AG20443 (cell line): Measurements from ENCODE around the gene RMI1.
"Not testable (repeated sequence)": the region's sequence is repeated elsewhere in the genome, so short reads cannot be mapped to it uniquely, and the experiment has no call there.

Source experiments
- DNase-seq: peaks from one replicate; pipeline ENCODE4 v3.0.0; 2012; ENCODE audit warnings: low spot score, mixed read lengths

Gene RMI1

GRCh38 chr9:83980395-83981125 is at the start of gene RMI1:
Gene RMI1 (plus strand): TSS chr9:83980805. CDS start chr9:84000987, 20,182 bp downstream.
- DNase-seq: peak; percentile 96

GRCh38 chr9:83930881-83931280 is 49.7 kb upstream of the RMI1 start:
- DNase-seq: no peak

DNA sequence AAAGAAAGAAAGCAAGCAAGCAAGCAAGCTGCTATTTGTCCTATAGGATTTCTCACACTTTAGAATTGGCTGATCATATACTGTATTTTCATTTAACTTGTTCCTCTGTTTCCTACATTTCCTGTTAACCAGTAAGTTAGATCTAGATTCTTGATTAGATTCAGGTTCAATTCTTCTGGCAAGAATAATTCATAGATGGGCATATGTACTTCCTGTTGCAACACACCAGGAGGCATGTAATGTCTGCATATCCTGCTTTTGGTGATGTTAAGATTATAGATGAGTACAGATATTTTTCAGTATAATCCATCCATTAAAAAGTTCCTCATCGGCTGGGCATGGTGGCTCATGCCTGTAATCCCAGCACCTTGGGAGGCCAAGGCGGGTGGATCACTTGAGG is 48.6 kb upstream of the RMI1 start:
- no peak for DNase-seq

DNA sequence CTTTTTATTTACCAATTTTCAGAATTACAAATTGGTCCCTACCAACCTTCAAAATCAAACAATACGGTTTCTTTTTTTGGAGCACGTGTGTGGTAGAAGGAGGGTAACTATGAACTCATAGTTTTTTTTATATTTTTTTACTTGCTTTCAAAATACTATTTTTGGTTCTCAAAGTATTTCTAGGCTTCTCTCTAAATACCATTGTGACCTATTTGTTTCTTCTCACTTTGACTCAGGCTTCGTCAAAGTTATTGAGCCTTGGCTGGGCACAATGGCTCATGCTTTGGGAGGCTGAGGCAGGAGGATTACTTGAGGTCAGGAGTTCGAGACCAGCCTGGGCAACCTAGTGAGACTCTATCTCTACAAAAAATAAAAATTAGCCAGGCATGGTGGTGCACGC is 47.8 kb upstream of the RMI1 start:
- DNase-seq: no peak

GRCh38 chr9:83933790-83934189 is 46.8 kb upstream of the RMI1 start:
- no peak for DNase-seq

- DNase-seq: peak; percentile 39
These were observed 45.9 kb upstream of the RMI1 start for GRCh38 chr9:83934569-83935275.

GRCh38 chr9:83935276-83935935 is 45.2 kb upstream of the RMI1 start:
- DNase-seq: peak; percentile 68

DNA sequence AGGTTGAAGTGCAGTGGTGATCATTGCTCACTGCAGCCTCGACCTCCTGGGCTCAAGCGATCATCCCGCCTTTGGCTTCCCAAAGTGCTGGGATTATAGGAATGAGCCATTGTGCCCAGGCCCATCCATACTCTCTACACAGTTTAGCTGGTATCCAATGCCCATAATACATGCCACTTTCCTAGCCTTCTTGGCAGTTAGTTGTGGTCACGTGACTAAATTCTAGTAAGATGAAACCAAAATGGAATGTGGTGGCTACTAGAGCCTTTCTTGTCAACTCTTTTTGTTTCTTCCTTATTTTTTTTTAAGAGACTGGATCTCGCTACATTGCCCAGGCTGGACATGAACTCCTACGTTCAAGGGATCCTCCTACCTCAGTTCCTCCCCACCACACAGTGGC is 44.1 kb upstream of the RMI1 start:
- DNase-seq: no peak

- peak; percentile 55 for DNase-seq
These were observed 42.6 kb upstream of the RMI1 start for GRCh38 chr9:83937861-83938455.

DNA sequence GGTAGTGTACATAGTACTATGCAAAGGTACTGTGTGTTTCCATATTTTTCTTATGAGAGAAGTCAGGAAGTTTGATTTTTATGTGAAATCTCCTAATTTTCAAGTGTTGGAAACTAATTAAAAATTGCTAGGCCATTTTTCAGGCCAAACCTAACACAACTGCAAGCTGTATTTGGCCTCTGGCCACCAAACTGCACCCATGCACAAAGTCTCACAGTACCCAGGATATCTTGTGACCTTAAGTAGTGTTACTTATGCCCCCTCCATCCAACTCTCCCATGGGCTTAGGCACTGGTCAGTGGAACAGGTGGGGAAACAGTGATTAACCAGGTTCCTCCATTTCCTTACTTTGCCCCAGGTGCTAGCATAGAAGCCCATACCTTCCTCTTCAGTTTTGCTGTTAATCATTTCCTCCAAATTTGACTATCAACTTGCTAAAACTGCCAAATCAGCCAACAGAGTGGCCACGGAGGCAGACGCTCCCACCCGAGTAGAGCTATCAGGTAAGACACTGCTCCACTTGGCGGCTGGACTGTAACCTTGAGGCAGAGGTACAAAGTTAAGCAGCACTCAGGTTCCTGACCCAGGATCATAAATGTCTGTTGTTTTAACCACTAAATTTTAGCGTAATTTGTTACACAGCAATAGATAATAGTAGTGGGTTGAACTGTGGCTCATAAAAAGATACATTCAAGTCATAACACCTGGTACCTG is 39.9 kb upstream of the RMI1 start:
- no peak for DNase-seq

DNA sequence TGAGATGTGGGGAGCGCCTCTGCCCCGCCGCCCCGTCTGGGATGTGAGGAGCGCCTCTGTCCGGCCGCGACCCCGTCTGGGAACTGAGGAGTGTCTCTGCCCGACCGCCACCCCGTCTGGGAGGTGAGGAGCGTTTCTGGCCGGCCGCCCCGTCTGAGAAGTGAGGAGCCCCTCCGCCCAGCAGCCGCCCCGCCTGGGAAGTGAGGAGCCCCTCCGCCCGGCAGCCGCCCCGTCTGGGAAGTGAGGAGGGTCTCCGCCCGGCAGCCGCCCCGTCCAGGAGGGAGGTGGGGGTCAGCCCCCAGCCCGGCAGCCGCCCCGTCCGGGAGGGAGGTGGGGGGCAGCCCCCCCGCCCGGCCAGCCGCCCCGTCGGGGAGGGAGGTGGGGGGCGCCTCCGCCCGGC is 32.5 kb upstream of the RMI1 start:
- DNase-seq: not testable (repeated sequence)

- DNase-seq: peak; percentile 42
These were observed 24.5 kb upstream of the RMI1 start for GRCh38 chr9:83956086-83956435.

DNA sequence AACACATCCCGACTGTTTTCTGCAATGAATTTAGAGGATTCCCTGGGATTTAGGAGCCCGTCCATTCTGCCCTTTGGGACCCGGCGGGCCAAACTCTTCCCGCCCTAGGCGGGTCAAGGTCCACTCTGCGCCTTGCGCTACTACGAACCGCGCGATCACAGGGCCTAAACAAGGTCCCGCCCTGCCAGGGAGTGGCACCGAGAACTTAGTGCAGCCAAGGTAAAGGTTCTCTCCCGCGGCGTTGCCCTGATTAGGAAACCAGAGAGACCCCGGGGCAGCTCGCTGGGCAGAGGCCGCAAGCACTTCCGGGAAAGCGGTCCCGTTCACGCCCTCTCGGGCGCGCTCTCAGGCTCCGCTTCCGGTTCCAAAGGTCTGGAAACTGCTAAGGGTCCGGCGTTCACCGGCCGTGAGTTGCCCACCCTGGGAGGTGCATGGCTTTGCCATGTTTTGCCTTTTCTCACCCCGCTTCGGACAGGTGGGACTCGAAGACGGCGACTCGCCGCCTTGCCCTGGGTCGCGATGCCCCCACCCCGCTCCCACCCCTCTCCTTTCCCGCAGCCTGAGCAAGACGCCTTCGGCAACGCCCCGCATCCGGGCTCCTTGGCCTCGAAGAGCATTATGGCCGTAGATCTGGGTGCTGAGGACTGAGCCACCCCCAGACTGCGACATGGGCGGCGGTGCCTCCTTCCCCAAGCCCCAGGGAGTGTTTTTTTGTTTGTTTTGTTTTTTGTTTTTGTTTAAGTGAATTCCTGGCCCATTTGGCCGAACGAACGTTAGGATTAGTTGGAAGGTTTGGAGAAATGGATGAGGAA is 24.0 kb upstream of the RMI1 start:
- peak; percentile 86 for DNase-seq

- no peak for DNase-seq
These were observed 23.4 kb upstream of the RMI1 start for GRCh38 chr9:83957248-83957513.

DNA sequence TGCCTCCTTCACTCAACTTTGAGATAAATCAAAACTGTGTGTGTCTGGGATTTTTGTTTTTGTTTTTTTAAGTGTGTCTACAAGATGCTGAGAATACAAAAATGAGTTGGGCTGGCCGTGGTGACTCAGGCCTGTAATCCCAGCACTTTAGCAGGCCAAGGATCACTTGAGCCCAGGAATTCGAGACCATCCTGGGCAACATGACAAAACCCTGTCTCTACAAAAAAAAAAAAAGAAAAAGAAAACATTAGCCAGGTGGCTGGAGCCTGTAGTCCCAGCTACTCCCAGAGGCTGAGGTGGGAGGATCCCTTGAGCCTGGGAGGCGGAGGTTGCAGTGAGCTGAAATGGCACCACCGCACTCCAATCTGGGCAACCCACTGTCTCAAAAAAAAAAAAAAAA is 21.5 kb upstream of the RMI1 start:
- DNase-seq: peak; percentile 47

DNA sequence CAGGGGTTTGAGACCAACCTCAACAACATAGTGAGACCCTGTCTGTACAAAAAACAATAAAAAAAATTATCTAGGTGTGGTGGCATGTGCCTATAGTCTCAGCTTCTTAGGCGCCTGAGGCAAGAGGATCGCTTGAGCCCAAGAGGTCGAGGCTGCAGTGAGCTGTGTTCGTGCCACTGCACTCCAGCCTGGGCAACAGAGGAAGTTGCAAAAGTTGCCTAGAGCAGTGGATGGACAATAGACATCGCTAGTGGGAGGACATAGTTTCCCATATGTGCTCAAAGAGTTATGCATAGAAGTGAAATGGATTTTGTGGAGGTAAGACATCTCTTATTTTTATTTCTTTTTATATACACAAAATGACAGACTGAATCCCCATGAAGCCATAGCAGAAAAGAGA is 19.6 kb upstream of the RMI1 start:
- DNase-seq: no peak

GRCh38 chr9:83962165-83962564 is 18.4 kb upstream of the RMI1 start:
- peak; percentile 18 for DNase-seq

DNA sequence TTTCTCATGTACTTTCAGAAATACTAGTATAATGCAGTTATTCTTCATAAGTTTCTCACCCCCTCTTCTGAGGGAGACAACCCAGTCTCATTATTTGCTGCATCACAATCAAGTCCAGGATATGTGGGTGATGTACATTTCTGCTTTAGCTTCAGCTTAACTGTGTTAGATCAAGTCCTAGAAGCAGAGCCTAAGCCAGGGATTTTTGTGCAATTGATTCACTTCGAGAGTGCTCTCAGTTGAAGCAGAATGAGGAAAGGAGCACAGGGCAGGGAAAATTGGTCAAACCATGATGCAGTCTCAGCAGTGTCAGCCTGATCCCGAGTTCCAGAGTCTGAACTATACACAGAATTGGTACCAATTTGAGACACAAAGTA is 15.6 kb upstream of the RMI1 start:
- no peak for DNase-seq

GRCh38 chr9:83965350-83966208 is 15.0 kb upstream of the RMI1 start:
- DNase-seq: peak; percentile 6

DNA sequence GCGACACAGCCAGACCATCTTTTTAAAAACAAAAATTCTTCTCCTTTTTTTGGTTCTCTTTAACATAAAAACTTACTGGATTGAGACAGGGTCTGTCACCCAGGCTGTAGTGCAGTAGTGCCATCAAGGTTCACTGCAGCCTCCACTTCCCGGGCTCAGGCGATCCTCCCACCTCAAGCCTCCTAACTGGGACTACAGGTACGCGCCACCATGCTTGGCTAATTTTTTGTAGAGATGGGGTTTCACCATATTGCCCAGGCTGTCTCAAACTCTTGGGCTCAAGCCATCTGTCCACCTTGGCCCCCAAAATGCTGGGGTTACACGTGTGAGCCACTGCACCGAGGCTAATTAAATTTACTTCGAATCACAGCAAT is 14.4 kb upstream of the RMI1 start:
- DNase-seq: no peak

GRCh38 chr9:83967073-83967472 is 13.5 kb upstream of the RMI1 start:
- no peak for DNase-seq
